ENCODE results near the gene BTG2.

Gene BTG2

DNA sequence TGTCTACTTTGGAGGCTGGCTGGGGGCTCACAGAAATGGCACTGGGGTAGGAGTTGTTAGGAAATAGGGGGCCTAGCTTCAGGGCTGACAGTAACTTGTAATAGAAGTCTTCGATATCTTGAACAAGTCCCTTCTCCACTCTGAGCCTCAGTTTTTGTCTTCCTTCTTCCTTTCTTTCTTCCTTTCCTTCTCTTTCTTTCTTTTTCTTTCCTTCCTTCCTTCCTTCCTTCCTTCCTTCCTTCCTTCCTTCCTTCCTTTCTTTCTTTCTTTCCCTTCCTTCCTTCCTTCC is 12.9 kb downstream of the BTG2 start:
- no peak for DNase-seq

DNA sequence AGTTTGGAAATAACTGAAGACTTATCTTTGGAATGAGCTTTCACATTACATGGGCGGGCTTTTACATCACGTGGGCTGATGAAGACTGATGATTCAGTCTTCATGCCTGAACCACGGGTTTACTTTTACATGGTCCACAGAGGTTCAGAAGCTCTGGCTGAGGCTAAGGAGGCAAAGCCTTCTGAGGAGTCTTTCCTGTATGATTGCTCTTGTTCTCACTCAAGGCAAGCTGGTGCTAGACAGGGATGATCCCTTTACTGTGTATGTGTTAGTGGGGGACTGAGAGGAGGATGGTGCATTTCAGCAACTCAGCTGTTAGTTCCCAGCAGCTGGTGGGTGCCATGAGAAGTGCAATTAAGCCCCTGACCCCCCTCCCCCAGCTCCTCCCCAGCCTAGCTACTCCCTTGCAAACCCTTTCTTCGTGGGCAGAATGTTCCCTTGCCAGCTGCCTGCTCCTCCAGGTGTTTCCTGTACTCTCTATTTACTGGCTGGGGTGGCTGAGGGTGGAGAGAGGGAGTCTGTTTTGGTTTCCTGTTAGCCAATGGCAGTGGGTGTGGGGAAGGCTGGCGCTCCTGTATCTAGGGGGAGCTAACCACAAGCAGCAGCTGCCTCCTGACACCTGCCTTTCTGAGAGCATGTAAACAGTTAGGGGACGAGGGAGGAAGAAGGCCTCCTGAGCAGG is 15.4 kb downstream of the BTG2 start:
- DNase-seq: peak; percentile 58 to 86 (median 69)

DNA sequence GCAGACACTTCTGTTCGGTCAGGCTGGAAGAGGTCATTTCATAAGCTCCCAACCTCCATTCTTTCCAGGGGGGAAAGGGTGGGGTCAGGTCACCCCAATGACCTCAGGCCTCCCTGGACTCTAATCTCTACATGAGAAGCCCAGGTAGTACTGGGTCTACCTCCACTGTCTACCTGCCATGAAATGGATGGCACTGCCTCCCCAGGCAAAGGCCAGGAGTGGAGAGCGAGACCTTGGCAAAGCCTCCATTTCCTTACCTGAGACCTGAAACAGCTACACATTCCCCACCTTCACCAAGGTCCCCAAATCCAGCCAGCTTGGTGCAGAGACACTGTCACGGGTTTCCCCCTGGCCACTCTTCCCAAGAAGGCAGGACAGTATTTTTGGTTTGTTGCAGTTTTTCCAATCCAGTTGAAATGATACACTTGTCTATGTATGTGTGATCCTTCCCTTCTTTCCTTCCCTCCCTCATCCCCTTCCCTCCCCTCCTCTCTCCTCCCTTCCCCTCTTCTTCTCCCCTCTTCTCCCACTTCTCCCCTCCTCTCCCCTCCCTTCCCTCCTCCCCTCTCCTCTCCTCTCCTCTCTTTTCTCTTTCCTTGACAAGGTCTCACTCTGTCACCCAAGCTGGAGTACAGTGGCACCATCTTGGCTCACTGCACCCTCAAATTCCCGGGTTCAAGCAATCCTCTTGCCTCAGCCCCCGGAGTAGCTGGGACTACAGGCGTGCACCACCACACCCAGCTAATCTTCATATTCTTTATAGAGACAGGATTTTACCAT is 16.1 kb downstream of the BTG2 start:
- no peak for DNase-seq

DNA sequence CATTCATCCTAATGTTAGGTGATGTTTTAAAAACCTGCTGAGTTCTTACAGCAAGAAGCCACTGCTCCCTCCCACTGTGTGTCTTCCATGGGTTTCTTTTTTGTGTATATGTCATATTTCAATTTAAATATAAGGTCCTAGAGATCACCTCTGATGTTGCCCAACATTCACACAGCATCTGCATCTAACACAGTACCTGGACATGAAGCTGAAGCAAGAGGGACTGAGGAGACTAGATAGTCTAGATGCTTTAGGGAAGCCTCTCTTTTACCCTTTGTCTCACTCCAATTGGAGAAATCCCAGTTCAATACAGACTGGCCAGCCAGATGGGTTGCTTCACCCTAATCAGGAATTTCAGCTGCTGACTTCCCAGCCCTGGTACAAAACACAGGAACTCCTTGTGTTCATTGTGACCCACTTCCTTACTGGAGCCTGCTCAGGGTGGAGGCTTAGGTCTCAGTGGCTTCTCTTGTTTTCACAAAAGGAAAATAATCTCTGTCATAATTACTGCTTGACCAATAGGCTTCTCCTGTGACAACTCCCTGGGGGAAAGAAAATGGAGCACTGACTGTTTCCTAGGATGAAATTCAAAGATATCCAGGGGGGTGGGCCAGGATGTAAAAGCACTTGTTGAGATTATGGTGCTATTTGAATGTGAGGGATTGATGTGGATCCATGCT is 17.3 kb downstream of the BTG2 start:
- no peak for DNase-seq

DNA sequence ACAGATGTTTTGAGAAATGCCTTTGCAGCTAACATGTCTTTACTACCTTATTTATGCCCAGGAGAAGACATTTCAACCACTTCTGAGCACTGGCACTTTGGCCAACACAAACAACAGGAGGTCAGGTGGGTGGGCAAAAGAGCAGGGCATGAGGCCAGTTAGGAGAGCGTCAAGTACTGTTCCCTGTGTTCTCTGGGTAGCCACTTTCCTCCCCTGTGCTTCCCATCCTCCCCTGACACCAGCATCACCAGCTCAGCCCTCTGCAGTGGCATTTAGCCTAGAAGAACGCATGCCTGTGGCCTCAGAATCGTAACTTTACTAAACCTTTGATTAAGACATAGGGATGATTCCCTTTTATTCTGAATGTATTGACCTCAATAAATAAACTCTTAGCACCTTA is 18.3 kb downstream of the BTG2 start:
- no peak for DNase-seq

DNA sequence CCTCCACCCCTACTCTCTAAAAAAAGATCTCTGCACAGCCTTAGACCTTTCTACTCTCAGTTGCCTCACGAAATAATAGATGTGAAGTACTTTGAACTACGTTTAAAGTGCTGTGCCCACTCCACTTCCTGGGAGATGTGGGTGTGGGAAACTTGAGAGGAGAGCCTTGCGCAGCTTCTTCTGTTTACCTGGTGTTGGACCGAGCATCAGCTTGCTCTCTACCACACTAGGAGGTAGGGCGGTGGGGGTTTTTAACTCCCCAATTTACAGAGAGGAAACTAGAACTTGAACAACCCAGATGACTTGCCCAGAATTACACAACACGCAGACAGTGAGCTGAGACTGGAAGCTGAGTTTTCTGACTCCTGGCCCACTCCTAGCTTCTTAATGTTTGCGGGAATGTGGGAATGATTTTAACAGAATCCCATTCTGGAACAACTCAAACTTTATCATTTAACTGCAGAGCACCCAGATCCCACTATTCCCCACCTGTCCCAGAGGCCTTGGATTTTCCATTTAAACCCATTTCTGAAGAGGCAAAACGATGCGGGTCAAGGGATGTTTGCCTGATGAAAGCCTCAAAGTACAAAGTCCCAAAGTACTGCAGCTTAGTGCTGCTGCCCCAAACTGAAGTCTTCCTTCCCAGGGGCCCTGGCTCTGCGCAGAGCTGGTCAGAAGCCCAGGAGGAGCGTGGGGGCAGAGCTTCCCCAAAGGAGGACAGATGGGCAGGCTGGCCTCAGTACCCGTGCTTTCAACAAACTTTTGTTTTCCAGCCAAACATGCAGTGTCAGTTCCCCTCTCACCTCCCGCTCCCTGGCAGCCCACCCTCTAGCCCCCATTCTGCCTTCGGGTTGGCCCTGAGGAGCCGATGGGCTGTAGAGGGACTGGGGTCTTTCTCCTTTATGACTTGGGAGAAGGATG is 19.0 kb downstream of the BTG2 start:
- peak in 3 of 5 donors; percentile 39 to 56 (median 53) for DNase-seq

DNA sequence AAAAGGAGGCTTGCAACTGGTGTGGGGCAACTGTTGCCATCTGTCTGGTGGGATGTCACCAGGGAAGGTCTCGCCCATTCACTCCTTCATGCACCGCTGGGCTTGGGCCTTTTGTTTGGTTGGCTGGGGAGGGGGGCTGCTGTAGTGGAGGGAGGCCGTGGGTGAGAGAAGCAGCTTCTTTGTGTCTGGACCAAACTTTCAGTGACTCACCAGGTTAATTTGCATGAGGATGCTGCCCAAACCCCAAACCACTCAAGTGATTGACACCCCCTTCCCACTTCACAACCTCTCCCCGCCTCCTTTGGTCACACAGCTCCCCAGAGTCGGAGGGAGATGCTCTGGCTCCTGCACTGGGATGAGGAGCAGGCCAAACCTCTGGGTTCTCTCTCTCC is 19.7 kb downstream of the BTG2 start:
- DNase-seq: peak in 4 of 5 donors; percentile 41 to 72 (median 44)

DNA sequence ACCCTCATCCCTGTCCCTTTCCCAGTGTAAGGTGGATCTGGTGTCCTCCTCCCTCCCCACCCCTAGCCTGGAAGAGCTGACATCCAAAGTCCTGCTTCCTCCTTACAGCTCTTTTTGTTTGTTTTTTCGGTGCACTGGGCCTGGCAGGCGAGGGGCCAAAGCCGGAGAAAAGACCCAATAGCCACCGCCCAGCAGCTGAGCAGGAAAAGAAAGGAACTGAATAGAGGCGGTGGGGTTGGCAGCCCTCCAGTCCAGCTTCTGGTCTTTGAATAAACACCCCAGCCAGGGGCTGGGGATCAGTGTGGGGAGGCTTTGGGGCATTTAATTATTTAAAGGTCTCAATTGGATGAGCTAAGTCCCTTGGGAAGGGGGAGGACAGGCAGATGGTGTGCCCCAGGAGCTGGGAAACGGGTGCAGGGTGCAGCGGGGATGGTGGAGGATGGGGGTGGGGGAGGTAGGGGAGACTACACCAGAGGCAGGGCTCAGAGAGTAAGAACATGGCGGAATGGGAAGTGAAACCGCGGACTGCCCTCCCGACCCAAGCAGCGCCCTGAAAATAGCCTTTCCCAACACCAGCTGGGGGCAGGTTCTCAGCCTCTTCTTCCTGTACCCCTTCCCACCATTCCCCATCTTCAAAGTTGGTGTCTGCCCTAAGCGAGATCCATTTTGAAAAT is 20.2 kb downstream of the BTG2 start:
- DNase-seq: no peak

DNA sequence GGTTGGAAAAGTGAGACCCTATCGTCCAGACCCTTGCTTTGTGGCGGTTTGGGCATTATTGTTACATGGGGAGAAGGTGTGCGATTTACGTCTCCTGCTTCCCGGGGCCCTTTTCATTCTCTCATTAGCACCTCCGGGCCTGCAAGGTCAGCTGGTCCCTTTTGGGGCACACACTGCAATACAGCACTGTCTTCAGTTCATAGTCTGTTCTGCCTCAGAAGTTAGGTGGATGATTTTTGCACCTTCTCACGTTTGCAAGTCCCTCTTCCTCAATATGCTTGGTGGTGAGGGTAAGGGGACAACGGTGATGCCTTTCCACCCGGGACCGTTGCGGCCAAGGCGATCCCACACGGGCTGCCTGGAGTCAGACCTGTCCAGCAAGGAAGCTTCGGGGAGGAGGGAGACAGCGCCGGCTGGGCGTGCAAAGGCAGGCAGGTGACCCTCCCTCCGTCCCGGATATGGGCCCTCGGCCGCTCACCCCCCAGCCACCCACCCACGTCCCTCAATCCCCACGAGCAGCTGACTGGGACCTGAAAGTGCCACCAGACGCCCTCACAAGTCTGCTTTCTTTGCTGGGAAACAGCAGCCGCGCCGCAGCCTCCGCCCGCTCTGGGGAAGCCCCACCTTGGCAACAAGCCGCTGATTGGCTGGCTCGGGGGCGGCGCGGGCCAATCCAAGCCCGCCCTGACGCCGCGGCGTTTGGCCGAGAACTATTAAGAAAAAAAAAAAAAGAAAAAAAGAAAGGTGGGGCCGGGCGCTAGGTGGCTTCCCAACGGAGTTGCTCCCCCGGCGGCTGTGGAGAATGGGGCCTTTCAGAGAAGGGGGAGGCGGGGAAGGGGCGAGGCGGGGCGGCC is 21.7 kb downstream of the BTG2 start:
- DNase-seq: peak; percentile 91 to 96 (median 93)

DNA sequence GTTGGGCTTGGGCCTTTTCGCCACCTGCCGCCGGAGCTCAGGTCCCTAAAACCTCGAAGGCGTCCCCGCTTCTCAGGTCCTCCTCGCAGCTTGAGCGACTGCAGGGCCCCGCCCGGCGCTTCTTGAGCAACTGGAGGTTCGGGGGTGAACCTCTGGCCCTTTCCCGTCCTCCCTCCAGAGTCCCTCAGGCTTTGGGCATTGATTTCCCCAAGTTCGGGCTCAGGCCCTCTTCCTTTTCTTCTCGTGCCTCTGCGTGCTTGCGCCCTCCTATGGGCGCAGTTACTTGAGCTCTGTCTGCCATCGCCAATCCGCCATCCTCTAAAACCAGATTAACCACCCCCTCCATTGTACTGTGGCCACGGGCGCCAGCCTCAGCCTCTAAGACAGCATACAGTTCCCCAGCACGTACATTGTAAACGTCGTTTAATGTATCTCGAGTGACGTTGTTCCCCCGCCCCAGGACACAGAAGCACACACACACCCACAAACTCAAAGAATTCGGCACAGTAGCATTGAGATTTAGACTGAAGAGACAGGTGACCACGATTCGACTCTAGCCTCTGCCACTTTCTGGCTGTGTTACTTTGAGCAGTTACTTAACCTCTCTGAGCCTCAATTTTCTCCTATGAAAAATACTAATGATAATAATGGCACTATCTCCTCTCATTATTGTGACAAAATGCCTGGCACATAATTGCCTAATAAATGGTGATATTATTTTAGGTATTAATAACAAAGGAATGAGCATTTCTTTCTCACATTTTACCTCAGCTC is 22.6 kb downstream of the BTG2 start:
- peak; percentile 49 to 82 (median 70) for DNase-seq

DNA sequence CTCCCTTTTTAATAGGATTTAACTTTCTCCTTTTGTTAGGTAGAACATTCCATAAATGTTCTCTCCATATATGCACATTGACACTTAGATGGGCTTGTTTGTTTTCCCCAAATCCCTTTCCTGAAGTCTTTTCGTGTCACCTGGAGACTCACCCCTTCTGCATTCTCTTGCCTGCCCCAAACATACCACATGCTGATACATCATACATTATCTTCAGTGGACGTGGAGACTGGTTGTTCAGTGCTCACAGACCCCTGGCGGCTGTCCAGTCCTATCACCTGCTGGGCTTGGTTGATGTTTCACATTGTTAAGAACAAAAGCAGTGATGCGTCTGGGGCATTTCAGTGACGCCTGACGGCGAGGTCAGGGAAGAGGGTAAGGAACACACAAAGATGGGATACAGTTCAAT is 23.4 kb downstream of the BTG2 start:
- no peak for DNase-seq

DNA sequence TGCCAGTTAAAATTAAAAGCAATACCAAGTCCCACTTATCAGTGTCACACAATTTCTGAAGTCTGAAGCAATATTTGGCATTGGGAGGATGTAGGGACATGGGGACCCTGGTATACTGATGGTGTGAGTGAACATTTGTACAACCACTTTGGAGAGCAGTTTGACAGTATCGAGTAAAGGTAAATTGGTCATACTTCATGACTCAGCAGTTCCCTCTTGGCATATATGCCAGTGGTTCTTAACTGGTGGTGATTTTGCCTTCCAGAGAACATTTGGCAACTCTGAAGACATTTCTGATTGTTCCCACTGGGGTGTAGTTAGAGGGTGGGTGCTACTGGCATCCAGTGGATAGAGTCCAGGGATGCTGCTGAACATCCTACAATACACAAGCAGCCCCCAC is 25.9 kb downstream of the BTG2 start:
- no peak for DNase-seq

DNA sequence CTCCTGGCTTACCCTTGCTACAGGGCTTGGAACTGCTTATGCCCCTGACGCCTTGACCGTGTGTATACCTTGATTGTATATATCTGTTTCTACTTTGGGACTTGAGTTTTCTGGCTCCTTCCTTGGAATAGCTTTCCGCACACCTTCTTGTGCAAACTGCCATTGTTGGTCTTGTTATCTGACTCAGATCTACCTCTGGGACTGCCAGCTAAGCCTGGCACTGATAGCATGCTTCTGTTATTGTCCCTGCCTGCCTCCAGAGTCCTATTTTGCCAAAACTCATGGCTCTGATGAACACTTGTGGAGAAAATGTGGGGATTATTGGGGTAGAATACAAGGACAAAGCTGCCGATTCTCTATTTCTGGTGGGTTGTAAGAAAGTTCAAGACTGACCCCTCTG is 30.2 kb downstream of the BTG2 start:
- DNase-seq: no peak

DNA sequence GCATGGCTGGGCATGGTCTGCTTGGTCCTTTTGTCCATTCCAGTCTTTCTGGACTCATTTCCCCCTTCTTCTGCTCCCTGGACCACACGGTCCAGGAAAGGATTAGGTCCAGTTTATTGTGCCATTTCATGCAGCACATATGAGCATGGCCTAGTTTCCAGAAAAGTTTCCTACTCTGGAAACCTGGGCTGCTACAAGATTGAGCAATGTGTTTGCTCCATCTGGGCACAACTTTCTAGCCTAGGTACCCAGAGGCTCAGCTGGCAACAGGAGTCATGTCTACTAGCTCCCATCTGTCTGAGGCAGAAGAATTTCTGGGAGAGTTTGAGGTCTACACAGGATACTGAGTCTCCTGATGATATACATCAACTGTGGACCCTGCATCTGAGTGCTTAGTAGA is 30.8 kb downstream of the BTG2 start:
- DNase-seq: no peak

DNA sequence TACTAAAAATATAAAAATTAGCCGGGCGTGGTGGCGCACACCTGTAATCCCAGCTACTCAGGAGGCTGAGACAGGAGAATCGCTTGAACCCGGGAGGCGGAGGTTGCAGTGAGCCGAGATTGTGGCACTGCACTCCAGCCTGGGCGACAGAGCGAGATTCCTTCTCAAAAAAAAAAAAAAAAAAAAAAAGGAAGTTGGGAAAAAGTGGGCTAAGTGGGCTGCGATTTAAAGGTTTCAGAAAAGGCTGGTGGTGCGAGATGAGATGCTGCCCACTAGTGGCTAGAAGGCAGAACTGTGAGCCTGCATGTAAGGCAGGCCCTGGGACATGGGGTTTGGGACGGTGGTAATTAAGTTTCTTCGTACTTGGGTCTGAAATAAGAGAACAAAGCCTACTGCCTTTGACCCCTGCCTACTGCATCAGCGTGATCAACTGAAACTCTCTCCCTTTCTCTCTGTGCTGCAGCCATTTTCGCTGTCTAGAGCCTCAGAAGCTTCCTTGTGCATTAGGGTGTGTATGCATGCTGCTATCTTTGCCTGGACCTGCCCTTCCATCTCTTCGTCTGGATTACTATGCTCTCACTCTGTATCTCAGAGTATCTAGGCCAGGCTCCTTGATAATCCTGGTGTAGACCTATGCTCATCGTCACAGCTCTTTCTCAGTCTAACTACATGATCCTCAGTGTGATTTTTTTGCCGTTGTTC is 33.2 kb downstream of the BTG2 start:
- peak; percentile 22 to 64 (median 46) for DNase-seq

DNA sequence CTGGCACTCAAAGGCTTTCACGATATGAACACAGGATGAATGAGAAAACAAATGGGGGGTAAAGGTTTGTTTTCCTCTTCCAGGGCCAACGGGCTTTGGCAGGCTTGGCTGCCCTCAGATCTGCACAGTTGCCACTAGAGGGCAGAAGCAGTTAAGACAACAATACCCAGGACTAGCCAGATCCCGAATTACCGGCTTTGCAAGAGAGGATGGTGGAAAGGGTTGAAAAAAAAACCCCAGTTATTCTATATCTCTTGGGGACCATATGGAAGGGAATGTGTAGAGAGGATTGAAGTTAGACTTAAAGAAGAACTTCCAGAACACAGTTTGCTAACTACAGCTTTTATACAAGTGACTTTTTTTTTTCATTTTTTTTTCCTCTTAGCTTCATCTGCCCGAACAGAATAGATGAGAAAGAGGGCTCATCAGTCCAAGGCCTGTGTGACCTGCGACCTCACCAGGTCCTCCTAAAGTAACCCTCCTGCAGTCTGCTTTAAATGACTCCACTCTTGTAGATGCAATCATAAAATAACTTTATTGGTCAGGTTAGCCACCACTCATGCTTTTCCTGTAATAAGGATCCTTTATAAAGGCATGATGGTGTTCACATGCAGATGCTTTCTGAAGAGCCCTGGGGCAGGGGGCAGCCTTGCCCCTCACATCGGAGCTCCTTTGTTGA is 34.9 kb downstream of the BTG2 start:
- peak in 4 of 5 donors; percentile 37 to 64 (median 48) for DNase-seq

DNA sequence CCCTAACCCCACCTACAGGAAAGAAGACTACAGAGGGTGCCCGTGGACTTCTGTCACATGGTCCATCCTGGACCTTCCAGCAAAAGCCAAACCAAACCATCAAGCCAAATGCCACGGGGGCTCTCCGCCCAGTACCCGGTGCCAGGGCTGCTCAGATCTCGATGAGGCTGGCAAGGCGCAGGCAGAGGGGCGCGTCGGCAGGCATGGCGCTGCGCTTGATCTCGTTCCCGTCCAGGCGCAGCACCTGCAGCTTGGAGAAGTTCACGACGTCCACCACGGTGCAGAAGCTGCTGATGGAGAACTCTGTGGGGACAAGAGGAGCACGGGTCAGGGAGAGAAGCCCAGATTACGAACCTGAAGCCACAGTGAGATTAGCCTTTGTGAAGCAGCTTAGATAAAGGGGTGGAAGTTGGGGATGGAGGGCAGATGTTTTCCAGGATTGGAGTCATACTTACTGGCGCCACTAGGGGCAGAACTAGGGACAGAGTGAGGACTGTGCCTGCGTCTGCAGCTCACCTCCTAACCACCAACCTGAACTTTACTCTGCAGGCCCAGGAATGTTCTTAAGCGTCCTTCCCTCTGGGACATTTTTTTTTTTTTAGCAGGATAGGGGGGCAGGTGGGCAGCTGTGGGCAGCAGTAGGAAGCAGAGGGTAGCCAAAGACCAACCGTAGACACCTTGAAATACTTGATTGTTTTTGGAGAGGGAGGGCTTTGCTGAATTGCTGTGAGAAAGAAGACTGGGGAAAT is 37.0 kb downstream of the BTG2 start:
- DNase-seq: peak in 3 of 5 donors; percentile 19 to 43 (median 24)
